ENCODE data around the gene CFAP90. TPM values are rescaled to one million over a fixed set of nuclear protein-coding genes. Genes with fewer than 3 reads are reported as not detected.
A peak's percentile ranks its signal among the peaks of the same experiment; 100 is the strongest.

The CFAP90 gene
- total and polyA plus RNA-seq, 2 of the 8 experiments (the other 6 are each of a cell fraction or from before 2014, with no cell fraction given): 0.39 to 0.92 TPM

- H3K79me2 ChIP-seq (ENCODE audit: control insufficient read depth in 1 of 2, insufficient read depth in 2 of 2, low read length in 2 of 2): no peaks in the 10 kb centered on the region
- no peak overlapping the region for H3K4ac ChIP-seq (replicated peaks; ENCODE audit: insufficient read length, low read depth, low read length)
- DNase-seq (ENCODE audit: low read depth in 1 of 2, low spot score in 2 of 2): no peak
- H2BK12ac ChIP-seq (ENCODE audit: low read depth, low read length): 0 out of 2 replicates have a peak overlapping the region, but pooled peaks have one; percentile 3
- H3K9ac ChIP-seq (replicated peaks in 1 of 4; ENCODE audit: extremely low read depth in 1 of 4, low read depth in 3 of 4, low read length in 3 of 4): peak overlapping the region in 1 of 4 experiments; percentile 37; a peak in 1 of 7 replicates
- H3K14ac ChIP-seq (ENCODE audit: insufficient read length): no peak overlapping the region
- WGBS, 2 experiments (ENCODE audit: extremely low coverage in 1 of 2, insufficient coverage in 1 of 2, insufficient read length in 1 of 2, insufficient replicate concordance in 2 of 2, low coverage in 1 of 2, low lambda C conversion rate in 2 of 2, missing lambda C conversion rate in 1 of 2): 52% methylated on average over 16 of the region's 16 CpGs; no CpG with 5 or more reads in 1 of the 2 experiments
- H4K5ac ChIP-seq (ENCODE audit: insufficient read length, low read depth, low read length): no peak overlapping the region
- H3K18ac ChIP-seq (ENCODE audit: extremely low read depth, low read length): no peak overlapping the region
- H2BK5ac ChIP-seq (ENCODE audit: low read depth, low read length): no peak overlapping the region
- no peaks in the 10 kb centered on the region for H4K20me1 ChIP-seq (replicated peaks in 1 of 2; ENCODE audit: control insufficient read depth in 1 of 2, insufficient read depth in 2 of 2, low read length in 2 of 2)
- TF ChIP-seq KDM4A (IDR thresholded peaks at IDR 0.05; ENCODE audit: low read depth, low read length, severe bottlenecking) (peak; percentile 66), MAX (IDR thresholded peaks at IDR 0.05) (peak; percentile 6; the same call in 1 of the 2 replicates), RBBP5 (IDR thresholded peaks at IDR 0.05; ENCODE audit: borderline replicate concordance, low read depth, low read length) (0 out of 2 replicates have a peak, but pooled peaks have one; percentile 34), CBX5 (IDR thresholded peaks at IDR 0.05; ENCODE audit: low read depth, low read length) (no peak), NANOG (IDR thresholded peaks at IDR 0.05; ENCODE audit: insufficient read depth, low read depth, low read length, poor library complexity, severe bottlenecking) (no peak), KDM1A (IDR thresholded peaks at IDR 0.05; ENCODE audit: borderline replicate concordance, low read length) (peak; percentile 55; the same call in 1 of the 2 replicates)
- peak overlapping the region; percentile 76 to 87 for H3K4me2 ChIP-seq (ENCODE audit: insufficient read depth in 1 of 2, low read depth in 2 of 2, low read length in 2 of 2)
- H2BK15ac ChIP-seq (ENCODE audit: low read length): no peak overlapping the region
- H2BK120ac ChIP-seq (replicated peaks; ENCODE audit: low read depth, low read length): no peak overlapping the region
- no peaks in the 10 kb centered on the region for H3K79me1 ChIP-seq (ENCODE audit: low read depth, low read length)
- H4K91ac ChIP-seq (replicated peaks; ENCODE audit: insufficient read length, low read length): no peak overlapping the region
- H2AK5ac ChIP-seq (ENCODE audit: low read depth, low read length): no peak overlapping the region
- ChIA-PET CTCF (ENCODE audit: partially characterized antibody) (interaction anchor here (0.6 to 3.4 kb wide), 11 partner anchors 10 to 773 kb away, joined by 3 to 23 read pairs (median 5); partner anchors contain the start of genes FASTKD3 and MTRR), POLR2A (ENCODE audit: partially characterized antibody) (interaction anchor here (1.2 to 1.5 kb wide), 2 partner anchors 18 to 455 kb away, joined by 3 to 4 read pairs; partner anchors contain the start of genes ADCY2, FASTKD3 and MTRR)
- H3K27me3 ChIP-seq (replicated peaks in 1 of 4; ENCODE audit: control insufficient read depth in 3 of 4, extremely low read depth in 1 of 4, insufficient read depth in 3 of 4, low read length in 3 of 4): peaks cover 0 to 16% (median 9%) of the 10 kb centered on the region in 4 experiments; a peak in 4 of 7 replicates
- FAIRE-seq: no peak
- no peak overlapping the region for H3K56ac ChIP-seq (replicated peaks; ENCODE audit: insufficient read length, low read depth, low read length)
- no peaks in the 10 kb centered on the region for H3K9me3 ChIP-seq (ENCODE audit: insufficient read depth in 2 of 2, low read depth in 1 of 2, low read length in 1 of 2)
- no peak overlapping the region for H2BK20ac ChIP-seq (ENCODE audit: low read length)
- H3K23me2 ChIP-seq (ENCODE audit: low read depth, low read length): peaks cover 9% of the 10 kb centered on the region
- H2AFZ ChIP-seq (ENCODE audit: low read length): peak overlapping the region; percentile 90; the same call in 1 of the 2 replicates
- no peak overlapping the region for H3K27ac ChIP-seq (ENCODE audit: low read depth, low read length)
- no peak overlapping the region for H3K23ac ChIP-seq (ENCODE audit: insufficient read length)
- no peaks in the 10 kb centered on the region for H3K36me3 ChIP-seq (ENCODE audit: control insufficient read depth in 2 of 4, insufficient read depth in 4 of 4, low read length in 3 of 4)
- H3K4me1 ChIP-seq (replicated peaks in 1 of 4; ENCODE audit: control insufficient read depth in 3 of 4, insufficient read depth in 4 of 4, low read length in 3 of 4): peaks cover 0 to 8% (median 3%) of the 10 kb centered on the region in 4 experiments; a peak in 4 of 7 replicates
- peak overlapping the region; percentile 59 to 89 (median 61) for H3K4me3 ChIP-seq (ENCODE audit: extremely low read depth in 1 of 4, insufficient read depth in 2 of 4, low read depth in 3 of 4, low read length in 4 of 4)
- no peak overlapping the region for H4K8ac ChIP-seq (ENCODE audit: extremely low read depth, insufficient read depth, low read length)
Measured at GRCh38 chr5:7851240-7851592, 283 bp upstream of the CFAP90 start.
